HG02623 (cell line): ENCODE measurements around the gene ITM2A.

ENCODE experiments used
- ATAC-seq: cut with Tn5 transposase; IDR thresholded peaks from one replicate; pipeline ENCODE4 v1.9.1; 2021; ENCODE audit warnings: moderate library complexity; ENCODE audit not compliant: unreplicated experiment

The ITM2A gene

DNA sequence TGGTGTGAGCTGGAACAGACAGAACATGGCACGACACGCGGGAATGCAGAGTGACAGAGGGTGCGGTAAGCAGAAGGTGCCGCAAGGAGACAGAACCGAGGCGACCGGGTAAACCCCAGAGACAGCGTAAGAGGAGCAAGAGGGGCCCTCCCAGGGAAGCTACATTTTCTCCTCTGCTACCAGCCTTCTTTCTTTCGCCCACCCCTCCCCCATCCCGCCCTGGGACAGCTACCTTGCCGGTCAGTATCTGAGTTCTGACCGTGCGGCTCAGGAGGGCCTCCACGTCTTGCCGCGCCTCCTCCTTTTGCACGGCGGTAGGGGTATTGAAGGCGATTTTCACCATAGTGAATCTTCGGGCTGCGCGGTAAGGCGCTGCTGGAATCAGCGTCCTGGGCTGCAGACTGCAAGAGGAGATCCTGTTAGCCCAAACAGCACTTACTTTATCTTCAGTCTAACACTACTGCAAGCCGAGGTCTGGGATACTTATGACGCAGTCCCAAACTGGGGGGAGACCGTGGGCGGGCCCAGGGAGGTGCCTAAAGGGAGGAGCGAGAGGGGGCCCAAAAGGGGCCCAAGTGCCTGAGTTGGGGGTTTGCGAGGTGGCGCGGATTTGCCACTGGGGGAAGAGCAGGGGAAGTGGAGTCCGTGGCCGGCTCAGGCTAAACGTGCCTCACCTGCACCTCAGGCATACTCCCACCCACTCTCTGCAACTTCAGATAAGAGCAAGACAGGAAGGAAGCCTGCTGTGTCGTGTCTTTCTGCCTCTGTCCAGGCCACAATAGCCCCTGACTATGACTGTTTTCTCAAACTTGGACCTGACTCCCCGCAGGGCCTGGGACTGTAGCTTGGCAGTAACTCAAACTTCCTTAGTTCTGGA lies at the start of gene ITM2A:
ITM2A (minus strand) TSS at position 462 of the 877 bp plus-strand sequence; CDS start at position 343, 119 bp downstream.
- ATAC-seq: peak; percentile 72

DNA sequence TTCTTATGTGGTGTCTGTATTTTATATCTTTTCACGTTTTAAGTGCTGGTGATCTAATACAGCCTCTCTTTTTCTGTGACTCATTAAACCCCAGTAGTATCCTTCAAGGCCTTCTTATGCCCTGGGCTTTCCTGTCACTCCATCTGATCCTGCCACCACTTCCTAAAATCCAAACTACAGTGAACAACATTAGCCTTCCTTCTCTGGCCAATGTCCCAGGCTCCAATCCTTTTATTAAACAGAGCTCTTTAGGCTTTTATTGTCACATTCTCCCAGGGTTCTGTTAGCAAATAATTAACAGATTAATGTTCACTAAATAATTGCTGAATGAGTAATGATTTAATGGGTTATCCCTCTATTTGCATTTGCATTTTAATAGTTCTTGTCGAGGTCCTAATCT lies 47.9 kb upstream of the ITM2A start:
- ATAC-seq: no peak

DNA sequence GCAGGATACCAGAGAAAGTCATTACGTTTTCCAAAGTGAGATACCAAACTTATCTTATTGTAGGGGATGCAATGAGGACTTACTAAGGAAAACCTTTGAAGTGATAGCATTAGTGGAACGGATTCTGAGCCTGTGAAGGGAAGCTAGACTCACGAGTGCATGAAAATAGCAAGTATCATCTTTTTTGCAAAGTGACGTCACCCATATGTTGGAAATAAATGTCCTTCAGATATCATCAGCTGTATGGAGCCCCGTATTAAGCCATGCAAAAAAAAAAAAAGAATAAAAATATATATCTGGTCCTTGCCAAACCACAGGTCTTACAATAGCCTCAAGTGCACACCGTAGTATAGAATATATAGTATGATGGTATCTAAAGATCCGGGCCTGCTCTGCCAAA lies 46.8 kb upstream of the ITM2A start:
- ATAC-seq: no peak

DNA sequence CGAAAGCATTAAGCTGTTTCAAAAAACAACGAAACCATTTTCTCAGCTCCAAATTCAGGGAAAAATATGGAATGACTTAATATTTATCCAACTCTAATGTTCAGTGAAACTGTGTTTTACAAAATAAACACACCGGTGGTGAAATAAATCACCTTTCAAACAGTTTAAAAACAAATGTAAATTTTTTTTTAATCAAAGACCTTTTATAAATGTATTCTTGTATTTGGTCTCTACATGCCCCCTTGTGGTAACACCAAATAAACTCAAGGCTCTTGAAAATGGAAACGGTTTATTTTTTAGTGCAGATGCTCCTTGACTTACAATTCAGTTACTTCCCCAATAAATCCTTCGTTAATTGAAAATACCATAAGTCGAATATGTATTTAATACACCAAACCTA lies 45.8 kb upstream of the ITM2A start:
- ATAC-seq: no peak

DNA sequence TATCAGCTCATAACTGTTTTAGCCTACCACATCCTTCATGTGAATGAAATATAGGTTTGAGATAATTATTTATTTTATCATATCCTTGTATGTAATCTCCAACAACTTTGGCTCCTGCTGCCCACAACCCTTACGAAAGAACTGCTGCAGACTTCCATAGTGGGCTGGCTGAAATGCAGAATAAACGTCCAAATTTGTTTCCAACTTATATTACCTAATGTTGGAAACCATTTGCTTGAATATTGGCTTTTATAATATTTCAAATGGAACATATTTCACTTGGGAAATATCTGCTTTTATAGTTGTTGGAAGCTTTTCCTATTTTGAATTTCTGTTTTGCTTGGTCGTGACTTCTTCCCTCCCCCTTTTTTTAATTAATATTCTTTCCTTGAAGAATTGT lies 45.0 kb upstream of the ITM2A start:
- no peak for ATAC-seq

DNA sequence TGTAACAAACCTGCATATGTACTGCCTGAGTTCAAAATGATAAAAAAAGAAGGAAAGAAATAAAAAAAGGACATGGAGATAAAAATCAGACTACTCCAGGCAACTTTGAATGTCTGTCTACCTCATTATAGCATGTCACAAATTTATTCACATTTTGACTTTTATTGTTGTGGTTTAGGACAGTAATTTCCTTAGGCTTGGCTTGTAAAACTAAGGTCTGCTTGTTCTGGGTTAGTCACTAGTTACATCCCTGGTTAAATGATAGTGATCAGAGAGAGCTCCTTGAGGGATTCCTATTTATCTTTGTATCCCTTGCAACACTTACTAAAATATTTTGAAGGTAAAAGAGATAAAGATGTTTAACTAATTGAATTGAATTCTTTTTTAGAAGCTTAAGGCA lies 42.5 kb upstream of the ITM2A start:
- ATAC-seq: no peak

DNA sequence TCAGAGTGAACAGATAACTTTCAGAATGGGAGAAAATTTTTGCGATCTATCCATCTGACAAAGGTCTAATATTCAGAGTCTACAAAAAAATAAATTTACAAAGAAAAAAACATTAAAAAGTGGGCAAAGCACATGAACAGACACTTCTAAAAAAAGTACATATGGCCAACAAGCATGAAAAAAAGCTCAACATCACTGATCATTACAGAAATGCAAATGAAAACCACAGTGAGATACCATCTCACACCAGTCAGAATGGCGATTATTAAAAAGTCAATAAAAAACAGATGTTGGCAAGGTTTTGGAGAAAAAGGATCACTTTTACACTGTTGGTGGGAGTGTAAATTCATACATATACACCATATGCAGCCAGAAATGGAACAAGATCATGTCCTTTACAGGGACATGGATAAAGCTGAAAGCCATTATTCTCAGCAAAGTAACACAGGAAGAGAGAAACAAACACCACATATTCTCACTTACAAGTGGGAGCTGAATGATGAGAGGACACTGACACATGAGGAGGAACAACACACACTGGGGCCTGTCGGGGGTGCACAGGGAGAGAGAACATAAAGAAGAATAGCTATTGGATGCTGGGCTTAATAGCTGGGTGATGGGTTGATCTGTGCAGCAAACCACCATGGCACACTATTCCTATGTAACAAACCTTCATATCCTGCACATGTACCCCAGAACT lies 41.6 kb upstream of the ITM2A start:
- no peak for ATAC-seq

DNA sequence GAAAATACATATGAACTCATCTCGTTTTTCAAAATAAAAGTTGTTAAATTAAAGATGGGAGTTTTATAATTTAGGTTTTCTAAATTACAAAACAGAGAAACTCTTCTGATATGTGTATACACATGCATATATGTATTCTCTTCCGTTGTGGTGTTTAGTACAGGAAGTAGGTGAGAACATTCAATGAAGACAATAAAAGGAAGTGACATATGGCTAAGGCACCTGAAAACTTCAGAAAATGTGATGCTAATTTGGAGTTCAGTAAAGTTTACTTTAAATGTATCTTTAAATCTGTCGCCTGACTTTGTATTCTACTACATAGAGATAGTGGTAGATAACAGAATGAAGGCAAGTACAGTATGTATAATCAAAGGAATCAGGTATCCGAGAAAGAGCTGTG lies 33.5 kb upstream of the ITM2A start:
- no peak for ATAC-seq

DNA sequence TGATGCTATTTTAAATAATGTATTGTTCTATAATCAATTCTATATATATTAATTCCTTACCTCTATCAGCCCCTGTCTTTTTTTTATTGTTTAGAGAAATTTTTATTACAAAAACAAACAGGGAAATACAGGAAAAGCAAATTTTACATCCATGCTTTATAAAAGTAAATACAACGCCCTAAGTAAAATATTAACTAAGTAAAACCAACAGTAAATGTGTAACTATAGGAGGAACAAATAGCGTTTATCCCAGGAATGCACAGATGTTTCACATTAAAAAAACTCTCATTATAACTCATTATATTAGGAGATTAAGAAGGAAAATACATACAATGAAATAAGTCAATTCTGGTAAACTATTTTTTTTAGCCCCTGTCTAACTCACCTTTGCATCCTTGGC lies 8.2 kb upstream of the ITM2A start:
- no peak for ATAC-seq

DNA sequence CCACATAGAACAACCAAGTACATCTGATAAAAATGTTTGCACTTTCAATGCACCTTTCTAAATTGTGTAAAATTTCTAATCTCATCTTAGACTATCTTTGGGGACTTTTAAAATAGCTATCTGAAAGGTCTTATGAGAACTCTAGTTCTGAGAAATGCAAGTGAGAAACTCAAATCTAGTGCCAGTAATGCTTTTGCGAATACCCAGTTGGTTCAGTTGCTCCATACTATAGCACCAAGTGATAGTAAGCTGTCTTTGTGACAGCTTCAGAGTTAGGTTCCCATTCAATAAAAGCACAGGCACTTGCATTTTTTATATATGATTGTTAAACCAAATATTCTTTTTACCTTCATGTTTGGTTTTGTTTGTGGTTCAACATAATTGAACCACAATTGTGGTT lies 4.5 kb upstream of the ITM2A start:
- no peak for ATAC-seq

DNA sequence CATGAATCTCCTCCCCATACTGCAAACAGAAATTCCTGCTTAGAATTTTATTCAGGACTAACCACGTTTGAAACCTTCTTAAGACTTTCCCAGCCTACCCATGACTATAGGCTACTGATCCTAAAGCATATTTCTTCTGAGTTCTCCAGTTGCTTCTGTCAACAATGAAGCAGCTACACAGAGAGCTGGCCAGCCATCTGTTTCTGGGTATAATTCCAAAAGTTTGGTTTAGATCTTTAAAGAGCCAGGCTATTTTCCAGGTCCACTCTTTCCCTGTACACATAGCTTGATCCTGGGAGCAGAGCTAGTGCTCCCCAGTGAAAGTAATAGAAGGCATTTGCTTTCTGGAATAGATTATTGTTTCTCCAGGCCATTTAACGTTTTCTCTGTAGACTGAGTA lies 4.0 kb upstream of the ITM2A start:
- no peak for ATAC-seq

DNA sequence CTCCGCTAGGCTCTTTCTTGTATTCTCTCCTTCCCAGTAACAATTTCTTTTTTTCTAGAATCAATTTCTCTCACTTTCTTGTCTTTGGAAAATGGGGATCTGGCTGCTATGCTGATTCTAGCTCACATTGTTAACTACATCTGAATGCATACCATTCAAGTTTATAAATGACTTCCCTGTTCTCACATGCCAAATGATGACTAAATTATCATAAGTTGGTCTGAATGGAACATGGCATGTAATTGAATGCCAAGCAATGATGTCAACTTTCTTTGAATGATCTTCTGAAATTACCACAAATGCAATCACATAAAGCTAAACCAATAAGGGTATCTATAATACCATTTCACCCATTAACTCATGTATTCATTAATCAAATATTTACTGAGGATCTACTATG lies 2.7 kb upstream of the ITM2A start:
- no peak for ATAC-seq

DNA sequence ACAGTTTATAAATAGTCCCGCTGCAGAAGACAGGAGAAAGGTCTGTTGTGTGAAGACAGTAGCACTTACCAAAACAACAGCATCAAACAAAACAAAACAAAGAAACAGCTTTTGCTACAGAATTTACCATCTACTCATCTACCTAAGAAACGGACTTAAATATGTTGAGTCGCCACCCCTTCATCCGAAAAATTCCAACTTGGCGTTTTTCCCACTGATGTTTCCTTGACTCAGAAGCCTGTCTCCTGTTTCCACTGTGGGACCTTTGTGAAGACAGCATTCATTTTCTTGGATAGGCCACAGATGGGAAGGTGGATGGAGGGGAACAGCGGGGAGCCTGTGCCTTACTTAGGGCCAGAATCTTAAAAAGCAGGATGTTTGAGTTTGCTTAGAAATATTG lies 1.3 kb upstream of the ITM2A start:
- no peak for ATAC-seq

DNA sequence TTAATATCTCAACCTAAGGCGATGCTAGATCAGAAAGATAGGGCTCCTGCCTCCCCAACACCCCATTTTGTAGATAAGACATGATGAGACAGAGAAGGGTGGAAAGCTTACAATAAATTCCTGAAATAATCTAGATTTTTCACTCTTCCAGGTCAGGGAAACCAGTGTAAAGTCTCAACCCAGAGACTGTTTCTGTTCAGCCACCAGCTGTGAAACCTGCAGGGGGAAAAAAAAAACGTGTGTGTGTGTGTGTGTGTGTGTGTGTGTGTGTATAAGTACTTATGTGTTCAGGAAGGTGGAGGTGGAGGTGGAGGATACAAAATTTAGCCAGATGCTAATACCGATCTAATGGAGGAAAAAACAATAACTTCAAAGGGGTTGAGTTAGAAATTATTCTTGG lies 773 bp upstream of the ITM2A start:
- no peak for ATAC-seq

DNA sequence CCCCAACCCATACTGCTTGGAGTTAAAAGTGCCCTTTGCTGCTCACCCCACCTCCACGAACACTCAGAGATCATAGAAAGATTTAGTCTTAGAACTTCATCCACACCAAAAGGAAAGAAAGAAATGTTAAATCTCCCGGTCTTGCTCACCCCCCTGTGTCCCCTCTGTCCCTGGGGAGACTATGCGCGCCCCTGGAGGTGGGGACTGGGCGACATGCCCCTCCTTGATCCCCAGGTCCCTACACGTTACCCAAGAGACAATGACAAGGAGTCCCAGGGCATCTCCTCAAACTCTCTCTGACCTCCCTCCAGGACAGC lies 620 bp downstream of the ITM2A start:
- no peak for ATAC-seq

DNA sequence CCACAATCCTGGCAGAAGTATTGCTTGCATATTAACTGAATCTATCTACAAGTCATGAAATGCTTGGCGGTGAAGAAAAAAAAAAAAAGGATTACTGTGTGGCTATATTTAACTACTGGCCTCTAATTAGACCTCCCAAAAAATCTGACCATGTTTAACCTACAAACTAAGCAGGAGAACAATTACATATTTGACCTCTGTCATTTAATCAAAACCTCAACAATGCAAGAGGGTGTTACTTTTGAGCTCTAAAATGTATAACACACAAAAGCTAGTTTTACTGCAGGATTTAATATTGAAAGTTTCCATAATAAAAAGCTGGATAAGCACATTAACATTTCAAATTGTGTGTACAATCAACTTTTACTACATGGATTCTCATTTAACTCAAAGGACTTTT lies 1.5 kb downstream of the ITM2A start:
- ATAC-seq: no peak

DNA sequence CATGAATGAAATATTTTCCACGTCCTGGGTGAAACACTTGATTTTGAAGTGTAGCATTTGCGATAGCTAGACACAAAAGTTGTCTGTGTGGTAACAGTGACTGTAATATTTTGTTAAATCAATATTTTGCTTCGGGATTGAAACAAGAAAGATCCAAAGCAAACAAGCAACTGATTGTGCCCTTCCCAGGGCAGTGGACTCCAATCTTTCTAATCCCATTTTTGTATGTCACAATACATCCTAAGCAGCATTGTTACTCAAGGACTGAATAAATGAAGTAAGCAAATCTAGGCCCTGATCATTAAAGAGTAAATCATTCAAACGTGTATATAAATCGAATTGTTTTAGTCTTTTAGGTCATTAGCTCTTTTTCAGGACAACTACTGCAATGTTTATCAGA lies 2.8 kb downstream of the ITM2A start:
- no peak for ATAC-seq

DNA sequence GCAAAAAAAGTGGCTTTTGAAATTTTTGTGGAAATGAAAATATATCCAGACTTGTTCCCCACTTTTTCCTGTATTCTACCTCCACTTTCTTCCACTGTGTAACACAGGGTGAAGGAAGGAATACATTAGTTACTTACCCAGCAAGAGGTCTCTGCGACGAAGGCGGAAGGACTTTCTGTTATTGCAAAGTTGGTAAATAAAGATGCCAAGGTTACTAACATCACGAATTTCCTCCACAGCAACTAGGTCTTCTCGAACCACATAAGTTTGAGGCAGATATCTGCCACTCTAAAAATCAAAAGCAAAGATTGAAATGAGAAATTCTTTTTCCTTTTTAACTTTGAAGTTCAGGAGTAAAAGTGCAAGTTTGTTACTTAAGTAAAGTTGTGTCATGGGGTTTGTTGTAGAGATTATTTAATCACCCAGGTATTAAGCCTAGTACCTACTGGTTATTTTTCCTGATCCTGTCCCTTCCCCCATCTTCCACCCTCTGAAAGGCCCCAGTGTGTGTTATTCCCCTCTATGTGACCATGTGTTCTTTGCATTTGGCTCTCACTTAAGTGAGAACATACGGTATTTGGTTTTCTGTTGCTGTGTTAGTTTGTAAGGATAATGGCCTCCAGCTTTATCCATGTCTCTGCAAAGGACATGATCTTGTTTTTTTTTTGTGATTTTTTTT lies 5.8 kb downstream of the ITM2A start:
- no peak for ATAC-seq

DNA sequence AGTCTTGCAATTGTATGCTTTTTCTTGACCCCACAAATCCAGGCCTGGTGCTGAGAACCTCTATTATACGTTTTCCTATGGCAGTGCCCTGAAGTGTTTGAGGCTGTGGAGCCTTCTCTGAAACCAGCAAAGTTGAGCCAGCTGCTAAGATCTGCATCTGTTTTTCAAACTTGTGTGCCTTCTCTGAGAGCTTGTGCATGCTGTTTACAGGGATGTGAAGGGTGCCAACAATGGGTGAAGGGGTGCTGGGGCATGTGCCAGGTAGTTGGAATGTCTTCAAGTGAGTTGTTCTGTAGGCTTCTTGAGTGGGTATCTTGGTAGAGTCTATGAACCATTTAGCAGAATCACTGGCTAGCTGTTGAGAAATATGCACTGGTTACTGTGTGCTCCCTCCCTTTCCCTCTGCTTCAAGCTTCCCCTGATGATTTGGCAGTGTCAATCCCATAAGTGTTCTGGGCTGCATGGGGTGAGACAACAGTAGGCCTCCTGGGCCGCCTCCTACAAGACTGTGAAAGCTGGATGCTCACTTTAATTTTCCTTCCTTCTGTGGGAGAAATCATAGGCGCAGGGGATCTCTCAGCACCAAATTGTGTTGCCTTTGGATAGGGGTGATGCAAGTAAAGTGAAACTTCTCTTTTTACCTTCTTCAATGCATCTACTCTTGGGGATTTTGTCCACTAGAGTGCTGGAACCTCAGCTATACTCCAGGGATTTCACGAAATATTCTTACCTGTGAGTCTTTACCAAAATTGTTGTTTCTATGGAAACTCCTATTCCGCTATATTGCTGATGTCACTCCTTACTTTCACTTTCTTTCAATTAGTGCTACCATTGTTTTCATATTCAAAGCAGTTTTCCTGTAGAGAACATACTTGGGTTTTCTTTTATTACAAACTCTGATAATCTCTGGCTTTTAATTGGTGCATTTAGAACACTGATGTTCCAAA lies 30.0 kb downstream of the ITM2A start:
- no peak for ATAC-seq

DNA sequence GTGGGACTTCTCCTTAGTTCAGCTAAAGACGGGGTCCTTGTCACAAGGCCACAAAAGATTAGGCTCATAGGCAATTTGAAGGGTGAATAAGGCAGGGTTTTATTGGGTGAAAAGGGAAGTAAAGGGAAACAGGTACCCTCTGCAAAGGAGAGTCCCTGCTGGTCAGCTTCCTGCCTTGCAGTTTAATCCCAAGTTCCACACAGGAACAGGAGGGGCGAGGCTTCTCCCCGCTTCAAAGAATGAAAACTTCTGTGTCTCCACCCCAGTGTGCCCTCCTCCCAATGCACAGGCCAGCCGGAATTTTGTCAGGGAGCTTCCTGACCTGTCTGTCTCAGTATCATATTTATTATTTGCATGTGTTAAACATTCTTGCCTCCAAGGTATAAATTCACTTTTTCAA lies 37.1 kb downstream of the ITM2A start:
- no peak for ATAC-seq
